Hepatocyte (in vitro differentiated cells): ENCODE results near the gene PLPPR1.

Experiments
- EZH2 ChIP-seq: fragments of 200-600 bp; sonication (generic); IDR thresholded peaks from 2 replicates; pipeline ENCODE4 v1.6.1; 2016; ENCODE audit warnings: antibody characterized with exemption, mild to moderate bottlenecking, borderline replicate concordance
- EZH2phosphoT487 ChIP-seq: fragments of 200-600 bp; sonication (generic); IDR thresholded peaks from one replicate; pipeline ENCODE4 v1.6.1; 2018; ENCODE audit warnings: antibody characterized with exemption, mild to moderate bottlenecking, low read depth, moderate library complexity; ENCODE audit not compliant: unreplicated experiment, severe bottlenecking
- TF ChIP-seq, protein P1 (sequence below): fragments of 200-600 bp; sonication (generic); IDR thresholded peaks from 2 replicates; pipeline ENCODE4 v1.5.1; 2016; ENCODE audit warnings: antibody characterized with exemption, mild to moderate bottlenecking; ENCODE audit not compliant: poor library complexity

- TF ChIP-seq, protein P1, sequence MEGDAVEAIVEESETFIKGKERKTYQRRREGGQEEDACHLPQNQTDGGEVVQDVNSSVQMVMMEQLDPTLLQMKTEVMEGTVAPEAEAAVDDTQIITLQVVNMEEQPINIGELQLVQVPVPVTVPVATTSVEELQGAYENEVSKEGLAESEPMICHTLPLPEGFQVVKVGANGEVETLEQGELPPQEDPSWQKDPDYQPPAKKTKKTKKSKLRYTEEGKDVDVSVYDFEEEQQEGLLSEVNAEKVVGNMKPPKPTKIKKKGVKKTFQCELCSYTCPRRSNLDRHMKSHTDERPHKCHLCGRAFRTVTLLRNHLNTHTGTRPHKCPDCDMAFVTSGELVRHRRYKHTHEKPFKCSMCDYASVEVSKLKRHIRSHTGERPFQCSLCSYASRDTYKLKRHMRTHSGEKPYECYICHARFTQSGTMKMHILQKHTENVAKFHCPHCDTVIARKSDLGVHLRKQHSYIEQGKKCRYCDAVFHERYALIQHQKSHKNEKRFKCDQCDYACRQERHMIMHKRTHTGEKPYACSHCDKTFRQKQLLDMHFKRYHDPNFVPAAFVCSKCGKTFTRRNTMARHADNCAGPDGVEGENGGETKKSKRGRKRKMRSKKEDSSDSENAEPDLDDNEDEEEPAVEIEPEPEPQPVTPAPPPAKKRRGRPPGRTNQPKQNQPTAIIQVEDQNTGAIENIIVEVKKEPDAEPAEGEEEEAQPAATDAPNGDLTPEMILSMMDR, result no peak
- TF ChIP-seq EZH2 (no peak), EZH2phosphoT487 (no peak)
Observed at GRCh38 chr9:101167490-101168134, 139.1 kb downstream of the PLPPR1 start.
